OCI-LY1 (cell line): Measurements from ENCODE around the gene EXT2.

Experiments used
- H2AFZ ChIP-seq: fragments of 200-600 bp; sonication (generic), shearing (Covaris generic); 2 replicates; pipeline ENCODE4 v1.6.0; 2014; ENCODE audit warnings: antibody characterized with exemption, mild to moderate bottlenecking, low read length
- H3F3A ChIP-seq: fragments of 200-600 bp; sonication (generic), shearing (Covaris generic); 2 replicates; pipeline ENCODE4 v1.6.0; 2014; ENCODE audit warnings: mild to moderate bottlenecking, antibody characterized with exemption, low read length, moderate library complexity; ENCODE audit not compliant: insufficient read depth
- H3K27ac ChIP-seq: fragments of 200-600 bp; sonication (generic); 2 replicates; pipeline ENCODE4 v1.5.1; 2014; ENCODE audit warnings: low read length, mixed run types, mild to moderate bottlenecking, low read depth; ENCODE audit not compliant: poor library complexity, severe bottlenecking
- H3K27me3 ChIP-seq: fragments of 200-600 bp; sonication (generic); 2 replicates; pipeline ENCODE4 v1.6.0; 2014; ENCODE audit warnings: antibody characterized with exemption, mild to moderate bottlenecking, low read length, moderate library complexity; ENCODE audit not compliant: insufficient read depth
- H3K36me3 ChIP-seq: fragments of 200-600 bp; sonication (generic); 2 replicates; pipeline ENCODE4 v1.6.1; 2014; ENCODE audit warnings: mild to moderate bottlenecking, antibody characterized with exemption, low read length, moderate library complexity, mixed read lengths; ENCODE audit not compliant: insufficient read depth
- H3K4me1 ChIP-seq: fragments of 200-600 bp; sonication (generic); 2 replicates; pipeline ENCODE4 v1.5.1; 2014; ENCODE audit warnings: mild to moderate bottlenecking, low read length, moderate library complexity; ENCODE audit not compliant: insufficient read depth, severe bottlenecking
- H3K4me2 ChIP-seq: fragments of 200-600 bp; sonication (generic), shearing (Covaris generic); 2 replicates; pipeline ENCODE4 v1.6.1; 2014; ENCODE audit warnings: low read length
- H3K4me3 ChIP-seq: fragments of 200-600 bp; sonication (generic); 2 replicates; pipeline ENCODE4 v1.5.1; 2014; ENCODE audit warnings: low read length, low read depth, mild to moderate bottlenecking, mixed read lengths; ENCODE audit not compliant: poor library complexity, severe bottlenecking
- H3K79me2 ChIP-seq: fragments of 200-600 bp; shearing (Covaris generic); 2 replicates; pipeline ENCODE4 v1.6.1; 2016; ENCODE audit warnings: mixed run types, low read length, mixed read lengths; ENCODE audit not compliant: insufficient read depth
- H3K9ac ChIP-seq: fragments of 200-600 bp; sonication (generic), shearing (Covaris generic); 2 replicates; pipeline ENCODE4 v1.6.1; 2014; ENCODE audit warnings: mild to moderate bottlenecking, low read length, mixed read lengths
- H3K9me2 ChIP-seq: fragments of 200-600 bp; sonication (generic), shearing (Covaris generic); 2 replicates; pipeline ENCODE4 v1.6.1; 2014; ENCODE audit warnings: low read depth, mild to moderate bottlenecking, low read length, mixed read lengths
- H3K9me3 ChIP-seq: fragments of 200-600 bp; shearing (Covaris generic); 2 replicates; pipeline ENCODE4 v1.6.1; 2014; ENCODE audit warnings: low read length, mixed read lengths
- H4K20me1 ChIP-seq: fragments of 200-600 bp; sonication (generic), shearing (Covaris generic); 2 replicates; pipeline ENCODE4 v1.6.0; 2016; ENCODE audit warnings: mild to moderate bottlenecking, low read length; ENCODE audit not compliant: insufficient read depth
- CTCF ChIP-seq: fragments of 200-600 bp; sonication (generic), shearing (Covaris generic); IDR thresholded peaks from 2 replicates; pipeline ENCODE4 v1.5.1; 2017; ENCODE audit warnings: mild to moderate bottlenecking, antibody characterized with exemption, low read length, moderate library complexity, mixed read lengths
- EZH2 ChIP-seq: fragments of 200-600 bp; sonication (generic), shearing (Covaris generic); IDR thresholded peaks from 2 replicates; pipeline ENCODE4 v1.8.0; 2017; ENCODE audit warnings: borderline replicate concordance, mixed run types, mild to moderate bottlenecking, antibody characterized with exemption, low read length, moderate library complexity, mixed read lengths

The EXT2 gene

GRCh38 chr11:44221456-44221855 lies 126.0 kb downstream of the EXT2 start:
- Histone ChIP-seq H3K79me2 (no peaks in the 10 kb centered on the region), H3K27ac (no peak overlapping the region), H3K27me3 (no peaks in the 10 kb centered on the region), H3K4me1 (no peaks in the 10 kb centered on the region), H4K20me1 (no peaks in the 10 kb centered on the region), H2AFZ (no peak overlapping the region), H3K9me2 (no peaks in the 10 kb centered on the region), H3F3A (no peaks in the 10 kb centered on the region), H3K4me2 (no peak overlapping the region), H3K9me3 (no peaks in the 10 kb centered on the region), H3K4me3 (no peak overlapping the region), H3K36me3 (no peaks in the 10 kb centered on the region), H3K9ac (no peak overlapping the region)
- TF ChIP-seq CTCF: no peak
- no peak for TF ChIP-seq EZH2

DNA sequence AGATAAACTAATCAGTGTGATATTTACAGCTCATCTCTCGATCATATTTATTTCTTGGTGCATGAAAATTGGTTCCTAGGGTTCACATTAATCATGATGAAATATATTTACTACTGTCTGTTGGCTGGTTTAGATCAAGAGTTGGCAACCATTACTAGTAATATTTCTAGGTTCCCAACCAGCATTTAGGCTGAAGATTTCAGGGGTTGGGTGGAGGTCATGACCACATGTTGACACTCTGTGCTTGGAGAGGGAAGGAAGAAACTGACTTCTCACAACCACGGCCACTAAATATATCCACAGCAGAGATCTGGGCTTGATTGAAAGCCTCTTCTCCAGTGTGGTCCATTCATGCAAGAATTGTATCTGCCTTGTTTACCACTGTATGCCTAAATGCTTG lies 126.5 kb downstream of the EXT2 start:
- H3K9me2 ChIP-seq: no peaks in the 10 kb centered on the region
- TF ChIP-seq EZH2: no peak
- TF ChIP-seq CTCF: no peak
- H3K36me3 ChIP-seq: no peaks in the 10 kb centered on the region
- H3K4me1 ChIP-seq: no peaks in the 10 kb centered on the region
- H3K4me3 ChIP-seq: no peak overlapping the region
- no peak overlapping the region for H2AFZ ChIP-seq
- H4K20me1 ChIP-seq: no peaks in the 10 kb centered on the region
- no peaks in the 10 kb centered on the region for H3K9me3 ChIP-seq
- no peak overlapping the region for H3K9ac ChIP-seq
- H3K27ac ChIP-seq: no peak overlapping the region
- H3K27me3 ChIP-seq: no peaks in the 10 kb centered on the region
- H3K4me2 ChIP-seq: no peak overlapping the region
- H3F3A ChIP-seq: no peaks in the 10 kb centered on the region
- H3K79me2 ChIP-seq: no peaks in the 10 kb centered on the region

- Histone ChIP-seq H3K4me3 (no peak overlapping the region), H3K4me1 (no peaks in the 10 kb centered on the region), H3K9me2 (no peaks in the 10 kb centered on the region), H3K79me2 (no peaks in the 10 kb centered on the region), H3K27me3 (no peaks in the 10 kb centered on the region), H3K9me3 (no peaks in the 10 kb centered on the region), H2AFZ (no peak overlapping the region), H3K36me3 (no peaks in the 10 kb centered on the region), H3K4me2 (no peak overlapping the region), H4K20me1 (no peaks in the 10 kb centered on the region), H3F3A (no peaks in the 10 kb centered on the region), H3K9ac (no peak overlapping the region), H3K27ac (no peak overlapping the region)
- TF ChIP-seq EZH2: no peak
- TF ChIP-seq CTCF: no peak
Measured at GRCh38 chr11:44223238-44223637, 127.8 kb downstream of the EXT2 start.
